HT-29 (cell line): Measurements from ENCODE around the gene IRS1. TPM values are rescaled to one million over a fixed set of nuclear protein-coding genes. Genes with fewer than 3 reads are reported as not detected.

Experiments used
- DNase-seq: peaks from one replicate; pipeline ENCODE4 v3.0.0-alpha.2; 2015; ENCODE audit warnings: low spot score
- total RNA-seq: library from RNA; depleted of rRNA; stranded (reverse); fragments of >200 nt; shearing (Covaris generic); gene quantifications from 2 replicates; pipeline ENCODE4 v1.2.3, GENCODE V29; 2014

IRS1 gene
- total RNA-seq, 1 experiment from 2014 or later = 54.0 TPM

GRCh38 chr2:226728996-226729395 lies 70.6 kb downstream of the IRS1 start:
- DNase-seq = no peak

GRCh38 chr2:226727251-226727650 lies 72.4 kb downstream of the IRS1 start:
- DNase-seq = no peak

- DNase-seq = no peak
Observed at GRCh38 chr2:226726546-226726945, 73.1 kb downstream of the IRS1 start.

- no peak for DNase-seq
Observed at GRCh38 chr2:226725126-226725860, 74.3 kb downstream of the IRS1 start.

GRCh38 chr2:226721541-226721940 lies 78.1 kb downstream of the IRS1 start:
- DNase-seq = no peak

GRCh38 chr2:226720948-226721347 lies 78.7 kb downstream of the IRS1 start:
- no peak for DNase-seq

GRCh38 chr2:226717719-226718118 lies 81.9 kb downstream of the IRS1 start:
- DNase-seq = no peak

- DNase-seq = no peak
Observed at GRCh38 chr2:226716126-226716525, 83.5 kb downstream of the IRS1 start.

GRCh38 chr2:226715347-226715990 lies 84.2 kb downstream of the IRS1 start:
- DNase-seq = no peak

GRCh38 chr2:226712941-226713340 lies 86.7 kb downstream of the IRS1 start:
- DNase-seq = no peak

GRCh38 chr2:226711606-226712296 lies 87.9 kb downstream of the IRS1 start:
- DNase-seq = no peak

- DNase-seq = no peak
Observed at GRCh38 chr2:226707499-226707898, 92.1 kb downstream of the IRS1 start.

GRCh38 chr2:226705965-226706364 lies 93.7 kb downstream of the IRS1 start:
- no peak for DNase-seq

- no peak for DNase-seq
Observed at GRCh38 chr2:226705133-226705886, 94.3 kb downstream of the IRS1 start.

- DNase-seq = no peak
Observed at GRCh38 chr2:226703514-226703913, 96.1 kb downstream of the IRS1 start.

GRCh38 chr2:226702376-226702775 lies 97.2 kb downstream of the IRS1 start:
- no peak for DNase-seq

- no peak for DNase-seq
Observed at GRCh38 chr2:226701052-226701451, 98.6 kb downstream of the IRS1 start.

GRCh38 chr2:226699321-226699720 lies 100.3 kb downstream of the IRS1 start:
- no peak for DNase-seq

GRCh38 chr2:226698671-226699070 lies 100.9 kb downstream of the IRS1 start:
- no peak for DNase-seq

GRCh38 chr2:226694586-226695284 lies 104.9 kb downstream of the IRS1 start:
- no peak for DNase-seq

- no peak for DNase-seq
Observed at GRCh38 chr2:226694149-226694548, 105.5 kb downstream of the IRS1 start.
